Fibroblast of lung (primary cell): ENCODE results near the gene ENO1. TPM values are rescaled to one million over a fixed set of nuclear protein-coding genes. Genes with fewer than 3 reads are reported as not detected.
"Not testable (repeated sequence)": the region's sequence is repeated elsewhere in the genome, so short reads cannot be mapped to it uniquely, and the experiment has no call there.

Experiments used
- DNase-seq, 2 donors: peaks; one replicate each; pipeline versions ENCODE4 v3.0.0 to v3.0.0-alpha.2; 2010; ENCODE audit warnings: low read depth in 2 of 2
- H2AFZ ChIP-seq: 2 replicates; pipeline ENCODE4 v1.5.1; 2012; ENCODE audit warnings: low read length, control low read depth, inconsistent platforms
- H3K27ac ChIP-seq: 2 replicates; pipeline ENCODE4 v1.5.1; 2011; ENCODE audit warnings: low read length, control low read depth; ENCODE audit not compliant: insufficient read depth
- H3K27me3 ChIP-seq: 2 replicates; pipeline ENCODE4 v1.5.1; 2011; ENCODE audit warnings: mild to moderate bottlenecking, low read length; ENCODE audit not compliant: control insufficient read depth, insufficient read depth
- H3K36me3 ChIP-seq: 2 replicates; pipeline ENCODE4 v1.5.1; 2011; ENCODE audit warnings: low read length; ENCODE audit not compliant: control insufficient read depth, insufficient read depth
- H3K4me1 ChIP-seq: 2 replicates; pipeline ENCODE4 v1.5.1; 2011; ENCODE audit warnings: low read length; ENCODE audit not compliant: control insufficient read depth, insufficient read depth; ENCODE audit errors: extremely low read depth
- H3K4me2 ChIP-seq: 2 replicates; pipeline ENCODE4 v1.5.1; 2011; ENCODE audit warnings: low read length, control low read depth; ENCODE audit not compliant: insufficient read depth; ENCODE audit errors: extremely low read depth
- H3K4me3 ChIP-seq, 4 experiments: fragments of 200-600 bp in 1 of 4; sonication (generic) in 1 of 4; replicated peaks in 1 of 4; 2 replicates each; pipeline ENCODE4 v1.5.1; 2011 to 2016; ENCODE audit warnings: low read length in 4 of 4, low read depth in 3 of 4, mild to moderate bottlenecking in 3 of 4, control low read depth in 2 of 4, inconsistent platforms in 1 of 4, mixed read lengths in 1 of 4; ENCODE audit not compliant: insufficient read depth in 1 of 4; ENCODE audit errors: control extremely low read depth in 1 of 4
- H3K79me2 ChIP-seq: 2 replicates; pipeline ENCODE4 v1.5.1; 2012; ENCODE audit warnings: mild to moderate bottlenecking, low read length, inconsistent platforms; ENCODE audit not compliant: control insufficient read depth, insufficient read depth
- H3K9ac ChIP-seq: 2 replicates; pipeline ENCODE4 v1.5.1; 2011; ENCODE audit warnings: mild to moderate bottlenecking, low read length, control low read depth; ENCODE audit not compliant: insufficient read depth
- H3K9me3 ChIP-seq: 2 replicates; pipeline ENCODE4 v1.5.1; 2012; ENCODE audit warnings: low read depth, low read length; ENCODE audit not compliant: control insufficient read depth, insufficient read depth
- H4K20me1 ChIP-seq: 2 replicates; pipeline ENCODE4 v1.5.1; 2011; ENCODE audit warnings: low read length; ENCODE audit not compliant: control insufficient read depth, insufficient read depth; ENCODE audit errors: extremely low read depth
- EZH2 ChIP-seq: IDR thresholded peaks from 2 replicates; pipeline ENCODE4 v1.5.1; 2012; ENCODE audit warnings: low read length, control low read depth, mild to moderate bottlenecking; ENCODE audit errors: missing control alignments
- polyA plus RNA-seq, 2 donors: library from polyadenylated mRNA; depleted of rRNA in 1 of 2; stranded (reverse) in 1 of 2; unstranded in 1 of 2; fragments of >200 nt; gene quantifications; 2 replicates each; pipeline ENCODE4 v1.2.1, GENCODE V29; 2011 to 2012; ENCODE audit warnings: missing spikeins in 1 of 2
- total RNA-seq: library from RNA; depleted of rRNA; stranded (reverse); fragments of >200 nt; gene quantifications from 2 replicates; pipeline ENCODE4 v1.2.1, GENCODE V29; 2014
- TF ChIP-seq, protein P1 (sequence below), 2 donors: IDR thresholded peaks in 1 of 2; conservative IDR thresholded peaks in 1 of 2; 1 replicate in 1 of 2; 2 replicates in 1 of 2; pipeline ENCODE4 v1.5.1; 2011 to 2012; ENCODE audit warnings: low read length in 2 of 2, control low read depth in 1 of 2, inconsistent platforms in 1 of 2, low read depth in 1 of 2, mild to moderate bottlenecking in 1 of 2

ENO1 gene
- total and polyA plus RNA-seq, 2 donors (not counting 1 experiment from before 2014, with no cell fraction given), result 963 to 1,177 TPM

DNA sequence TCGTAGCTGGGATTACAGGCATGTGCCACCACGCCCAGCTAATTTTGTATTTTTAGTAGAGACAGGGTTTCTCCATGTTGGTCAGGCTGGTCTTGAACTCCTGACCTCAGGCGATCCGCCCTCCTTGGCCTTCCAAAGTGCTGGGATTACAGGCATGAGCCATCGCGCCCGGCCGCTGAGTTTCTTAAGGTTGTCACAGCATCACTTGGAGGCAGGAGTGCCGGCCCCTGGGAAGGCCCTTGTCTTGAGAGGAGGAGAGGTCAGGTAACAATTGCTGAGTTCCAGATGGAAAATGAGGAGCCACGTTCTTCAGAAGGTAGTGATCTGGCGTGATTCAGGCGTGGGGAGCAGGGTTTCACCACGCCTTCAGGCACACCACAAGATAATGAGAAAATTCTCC lies 5.6 kb upstream of the ENO1 start:
- H3K9me3 ChIP-seq, H3K4me3 ChIP-seq, DNase-seq, H3K9ac ChIP-seq, H2AFZ ChIP-seq, H3K27me3 ChIP-seq, H3K4me1 ChIP-seq, H3K4me2 ChIP-seq, H3K79me2 ChIP-seq, H3K36me3 ChIP-seq, H3K27ac ChIP-seq, H4K20me1 ChIP-seq: not testable (repeated sequence)

- H3K9me3 ChIP-seq, result no peaks in the 10 kb centered on the region
- H3K4me1 ChIP-seq, result peaks cover 9% of the 10 kb centered on the region
- no peak overlapping the region for H3K9ac ChIP-seq
- H3K4me2 ChIP-seq, result no peak overlapping the region
- no peak overlapping the region for H2AFZ ChIP-seq
- H3K27ac ChIP-seq, result no peak overlapping the region
- no peak for DNase-seq
- no peaks in the 10 kb centered on the region for H4K20me1 ChIP-seq
- no peaks in the 10 kb centered on the region for H3K27me3 ChIP-seq
- TF ChIP-seq, protein P1, sequence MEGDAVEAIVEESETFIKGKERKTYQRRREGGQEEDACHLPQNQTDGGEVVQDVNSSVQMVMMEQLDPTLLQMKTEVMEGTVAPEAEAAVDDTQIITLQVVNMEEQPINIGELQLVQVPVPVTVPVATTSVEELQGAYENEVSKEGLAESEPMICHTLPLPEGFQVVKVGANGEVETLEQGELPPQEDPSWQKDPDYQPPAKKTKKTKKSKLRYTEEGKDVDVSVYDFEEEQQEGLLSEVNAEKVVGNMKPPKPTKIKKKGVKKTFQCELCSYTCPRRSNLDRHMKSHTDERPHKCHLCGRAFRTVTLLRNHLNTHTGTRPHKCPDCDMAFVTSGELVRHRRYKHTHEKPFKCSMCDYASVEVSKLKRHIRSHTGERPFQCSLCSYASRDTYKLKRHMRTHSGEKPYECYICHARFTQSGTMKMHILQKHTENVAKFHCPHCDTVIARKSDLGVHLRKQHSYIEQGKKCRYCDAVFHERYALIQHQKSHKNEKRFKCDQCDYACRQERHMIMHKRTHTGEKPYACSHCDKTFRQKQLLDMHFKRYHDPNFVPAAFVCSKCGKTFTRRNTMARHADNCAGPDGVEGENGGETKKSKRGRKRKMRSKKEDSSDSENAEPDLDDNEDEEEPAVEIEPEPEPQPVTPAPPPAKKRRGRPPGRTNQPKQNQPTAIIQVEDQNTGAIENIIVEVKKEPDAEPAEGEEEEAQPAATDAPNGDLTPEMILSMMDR (conservative IDR thresholded peaks at IDR 0.05 in 1 of 2, IDR thresholded peaks at IDR 0.05 in 1 of 2; ENCODE audit: low read depth in 1 of 2, low read length in 2 of 2), result no peak
- H3K79me2 ChIP-seq, result no peaks in the 10 kb centered on the region
- no peak overlapping the region for H3K4me3 ChIP-seq
- H3K36me3 ChIP-seq, result no peaks in the 10 kb centered on the region
Observed at GRCh38 chr1:8883491-8883890, 5.0 kb upstream of the ENO1 start.

DNA sequence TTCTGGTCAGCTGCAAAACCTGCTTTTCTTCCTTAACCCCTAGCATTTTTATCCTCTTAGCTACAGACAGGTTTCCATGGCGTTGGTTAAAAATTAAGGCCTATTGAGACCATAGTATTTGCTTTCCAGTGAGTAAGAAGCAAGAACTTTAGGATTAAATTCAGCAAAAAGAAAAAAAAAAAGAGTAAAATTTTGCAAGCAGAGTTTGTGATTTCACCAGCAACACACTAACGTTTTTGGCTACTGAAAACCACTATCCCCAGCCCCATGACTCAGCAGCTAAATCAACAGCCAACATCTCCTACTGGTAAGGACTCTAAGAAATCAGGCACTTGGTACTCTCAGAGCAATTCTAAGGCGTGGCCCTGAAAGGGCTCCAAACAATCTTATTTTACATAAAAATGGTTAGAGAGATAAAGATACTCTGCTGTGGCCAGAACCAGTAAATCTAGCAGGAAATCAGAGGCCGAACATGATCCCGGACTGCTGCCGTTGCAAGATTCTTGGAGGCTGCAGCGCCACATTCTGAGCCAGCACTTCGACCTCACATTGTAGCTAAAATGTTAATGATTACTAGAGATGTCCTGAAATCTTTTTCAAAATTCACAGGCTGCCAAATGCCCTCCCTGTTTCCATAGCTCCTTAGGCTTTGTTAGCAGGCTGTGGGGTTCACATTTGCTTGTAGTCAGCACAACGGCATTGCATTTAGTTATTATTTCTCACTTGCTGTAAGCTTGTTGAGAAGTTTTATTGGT lies 1.6 kb upstream of the ENO1 start:
- Histone ChIP-seq H2AFZ (no peak overlapping the region), H3K9ac (no peak overlapping the region), H4K20me1 (no peaks in the 10 kb centered on the region), H3K27me3 (no peaks in the 10 kb centered on the region), H3K4me1 (peaks cover 9% of the 10 kb centered on the region), H3K4me2 (peak overlapping the region; percentile 44), H3K9me3 (no peaks in the 10 kb centered on the region), H3K79me2 (peaks cover 33% of the 10 kb centered on the region), H3K36me3 (peaks cover 2% of the 10 kb centered on the region), H3K4me3 (peak overlapping the region in 2 of 4 experiments; percentile 44 to 94), H3K27ac (peak overlapping the region; percentile 97)
- peak; percentile 97 to 99 for DNase-seq
- no peak for TF ChIP-seq EZH2
- TF ChIP-seq, protein P1 (conservative IDR thresholded peaks at IDR 0.05 in 1 of 2, IDR thresholded peaks at IDR 0.05 in 1 of 2; ENCODE audit: low read depth in 1 of 2, low read length in 2 of 2), result no peak
